Activated CD8-positive, alpha-beta memory T cell treated with anti-CD3 and anti-CD28 coated beads for 1 hour (primary cell): ENCODE results near the gene HBD.
"Not testable (repeated sequence)": the region's sequence is repeated elsewhere in the genome, so short reads cannot be mapped to it uniquely, and the experiment has no call there.

Experiments
- DNase-seq, 2 donors: peaks; one replicate each; pipeline ENCODE4 v3.0.0-alpha.2; 2020; ENCODE audit warnings: low read depth in 1 of 2; ENCODE audit errors: extremely low read depth in 1 of 2

Gene HBD

GRCh38 chr11:5234381-5234834 is at the start of gene HBD:
HBD (minus strand) TSS chr11:5234483; CDS start chr11:5234433, 50 bp downstream.
- no peak for DNase-seq

GRCh38 chr11:5283882-5284281 is 49.6 kb upstream of the HBD start:
- no peak for DNase-seq

GRCh38 chr11:5283086-5283485 is 48.8 kb upstream of the HBD start:
- DNase-seq: no peak

- DNase-seq: no peak
Measured at GRCh38 chr11:5282628-5283027, 48.3 kb upstream of the HBD start.

- DNase-seq: no peak
Measured at GRCh38 chr11:5281596-5281995, 47.3 kb upstream of the HBD start.

GRCh38 chr11:5280582-5281102 is 46.4 kb upstream of the HBD start:
- no peak for DNase-seq

GRCh38 chr11:5279471-5280090 is 45.3 kb upstream of the HBD start:
- DNase-seq: no peak

- DNase-seq: no peak
Measured at GRCh38 chr11:5277807-5278382, 43.6 kb upstream of the HBD start.

GRCh38 chr11:5276697-5277096 is 42.4 kb upstream of the HBD start:
- DNase-seq: no peak

- no peak for DNase-seq
Measured at GRCh38 chr11:5275369-5276110, 41.3 kb upstream of the HBD start.

GRCh38 chr11:5274395-5274794 is 40.1 kb upstream of the HBD start:
- no peak for DNase-seq

GRCh38 chr11:5272395-5273017 is 38.2 kb upstream of the HBD start:
- DNase-seq: no peak

GRCh38 chr11:5269715-5270147 is 35.4 kb upstream of the HBD start, which contains the start of gene HBE1:
HBE1 (minus strand) TSS chr11:5269945; CDS start chr11:5269890, 55 bp downstream.
- DNase-seq: no peak

GRCh38 chr11:5267033-5267563 is 32.8 kb upstream of the HBD start:
- DNase-seq: no peak

- no peak for DNase-seq
Measured at GRCh38 chr11:5266609-5267008, 32.3 kb upstream of the HBD start.

GRCh38 chr11:5265832-5266231 is 31.5 kb upstream of the HBD start:
- no peak for DNase-seq

GRCh38 chr11:5258543-5259262 is 24.4 kb upstream of the HBD start:
- DNase-seq: no peak

GRCh38 chr11:5257296-5257695 is 23.0 kb upstream of the HBD start:
- DNase-seq: no peak

- DNase-seq: not testable (repeated sequence)
Measured at GRCh38 chr11:5254646-5255413, 20.5 kb upstream of the HBD start, which contains the start of gene HBG2. HBG2 (minus strand) TSS chr11:5254781; CDS start chr11:5254728, 53 bp downstream.
